Large intestine (tissue), 3 donors: ENCODE measurements around the gene KIF6. TPM values are rescaled to one million over a fixed set of nuclear protein-coding genes. Genes with fewer than 3 reads are reported as not detected.

Experiments used
- DNase-seq, 2 donors: peaks; one replicate each; pipeline versions ENCODE4 v3.0.0 to v3.0.0-alpha.2; 2013
- H3K27ac ChIP-seq: one replicate; pipeline ENCODE4 v1.5.1; 2013; ENCODE audit warnings: low read length
- H3K27me3 ChIP-seq: 2 replicates; pipeline ENCODE4 v1.6.1; 2013; ENCODE audit warnings: low read length; ENCODE audit not compliant: control insufficient read depth, insufficient read depth
- H3K36me3 ChIP-seq: 2 replicates; pipeline ENCODE4 v1.6.1; 2013; ENCODE audit warnings: low read length; ENCODE audit not compliant: control insufficient read depth, insufficient read depth
- H3K4me1 ChIP-seq: one replicate; pipeline ENCODE4 v1.6.1; 2013; ENCODE audit warnings: low read length; ENCODE audit not compliant: control insufficient read depth, insufficient read depth
- H3K4me3 ChIP-seq: one replicate; pipeline ENCODE4 v1.5.1; 2013; ENCODE audit warnings: low read length
- H3K9me3 ChIP-seq: one replicate; pipeline ENCODE4 v1.6.1; 2013; ENCODE audit warnings: mild to moderate bottlenecking, low read depth, low read length, moderate library complexity; ENCODE audit not compliant: control insufficient read depth
- WGBS: methylation state at CpG from one replicate; pipeline ENCODE4 v1.1.5; 2013; ENCODE audit warnings: low lambda C conversion rate; ENCODE audit not compliant: insufficient coverage; 5-methylcytosine and 5-hydroxymethylcytosine counted together
- polyA plus RNA-seq: library from polyadenylated mRNA; unstranded; fragments of 120-200 nt; gene quantifications from one replicate; pipeline ENCODE4 v1.2.1, GENCODE V29; 2013

The KIF6 gene
- polyA plus RNA-seq, 1 donor: 0.70 TPM

DNA sequence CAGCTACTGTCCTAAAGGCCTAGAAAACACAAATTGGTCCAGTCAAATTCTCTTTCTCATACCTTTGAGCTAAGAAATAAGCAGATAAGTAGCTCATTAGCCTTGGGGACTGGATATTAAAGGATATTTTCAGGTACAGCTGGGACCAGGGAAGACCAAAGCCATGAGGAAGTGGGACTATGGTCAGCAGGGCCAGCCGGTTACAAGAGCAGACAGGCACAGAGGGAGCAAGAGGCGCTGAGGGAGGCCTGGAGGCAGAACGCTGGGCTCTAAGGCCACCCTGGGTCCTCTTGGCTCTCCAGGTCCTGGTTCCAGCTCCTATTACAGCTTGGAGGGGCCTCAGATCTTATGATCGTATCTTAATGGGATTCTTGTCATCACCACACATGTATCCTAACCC, 314.2 kb downstream of the KIF6 start:
- no peak overlapping the region for H3K27ac ChIP-seq
- no peaks in the 10 kb centered on the region for H3K9me3 ChIP-seq
- H3K27me3 ChIP-seq: no peaks in the 10 kb centered on the region
- no peaks in the 10 kb centered on the region for H3K4me1 ChIP-seq
- no peak overlapping the region for H3K4me3 ChIP-seq
- no CpG with 5 or more reads among the region's 4 CpGs for WGBS
- no peak for DNase-seq
- H3K36me3 ChIP-seq: no peaks in the 10 kb centered on the region

DNA sequence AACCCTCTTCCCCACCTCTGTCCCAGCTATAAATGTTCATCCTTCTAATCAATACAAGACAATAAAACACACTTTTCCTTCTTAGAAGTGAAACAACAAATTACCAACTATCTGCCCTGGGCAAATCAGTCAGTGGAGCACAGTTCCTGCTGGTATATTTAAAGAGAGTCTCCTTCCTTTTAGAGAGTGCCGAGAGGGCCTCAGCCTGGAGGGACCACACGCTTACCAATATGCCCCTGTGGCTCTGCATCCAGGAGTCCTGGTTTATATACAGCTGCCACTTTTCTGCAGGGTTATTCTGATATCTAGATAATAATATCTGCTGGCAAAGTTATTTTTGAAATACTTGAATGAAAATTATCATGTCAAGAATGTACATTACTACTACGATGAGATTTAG, 315.3 kb downstream of the KIF6 start:
- no CpG with 5 or more reads among the region's 3 CpGs for WGBS
- Histone ChIP-seq H3K27ac (no peak overlapping the region), H3K27me3 (no peaks in the 10 kb centered on the region), H3K36me3 (no peaks in the 10 kb centered on the region), H3K9me3 (no peaks in the 10 kb centered on the region), H3K4me1 (no peaks in the 10 kb centered on the region), H3K4me3 (no peak overlapping the region)
- DNase-seq: no peak

DNA sequence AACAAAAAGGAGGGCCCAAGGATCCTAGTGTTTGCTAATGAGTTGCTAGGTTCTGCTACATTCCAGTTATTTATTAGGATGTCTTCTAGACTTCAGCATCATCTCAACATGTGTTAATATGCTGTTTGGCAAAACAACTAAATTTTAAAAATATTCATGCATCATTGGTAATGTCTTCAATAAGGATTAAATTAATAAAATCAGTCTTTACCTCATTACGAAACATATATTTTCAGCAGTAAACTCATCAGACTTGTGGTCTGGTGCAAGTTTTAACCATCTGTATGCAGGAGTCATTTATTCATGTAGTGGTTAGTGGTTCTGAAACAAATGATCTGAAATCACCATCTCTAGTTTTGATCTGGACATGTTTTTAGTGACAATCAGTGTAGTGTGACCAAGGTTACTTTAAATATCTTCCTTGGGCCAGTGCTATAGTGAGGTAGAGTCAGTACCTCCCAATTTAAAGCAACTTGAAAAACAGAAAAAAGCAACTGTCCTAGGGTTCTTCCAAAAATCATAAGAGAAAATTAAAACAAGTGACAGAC, 317.7 kb downstream of the KIF6 start:
- WGBS: 100% methylated on average over 1 of the region's 1 CpG
- Histone ChIP-seq H3K27me3 (no peaks in the 10 kb centered on the region), H3K36me3 (no peaks in the 10 kb centered on the region), H3K9me3 (no peaks in the 10 kb centered on the region), H3K4me1 (no peaks in the 10 kb centered on the region), H3K4me3 (no peak overlapping the region), H3K27ac (no peak overlapping the region)
- no peak for DNase-seq

DNA sequence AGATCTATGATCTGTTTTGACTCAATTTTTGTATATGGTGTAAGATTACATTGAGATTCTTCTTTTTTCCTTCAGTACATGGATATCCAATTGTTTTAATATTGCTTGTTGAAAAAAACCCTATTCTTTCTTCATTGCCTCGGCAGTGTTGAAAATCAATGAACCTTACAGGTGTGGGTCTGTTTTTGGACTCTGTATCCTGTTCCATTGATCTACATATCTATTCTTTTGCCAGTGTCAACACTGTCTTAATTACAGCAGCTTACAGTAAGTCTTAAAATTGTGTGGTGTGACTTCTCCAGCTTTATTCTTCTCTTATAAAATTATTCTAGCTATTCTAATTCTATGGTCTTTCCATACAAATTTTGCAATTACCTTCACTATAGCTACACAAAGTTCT, 320.9 kb downstream of the KIF6 start:
- 40% methylated on average over 1 of the region's 1 CpG for WGBS
- H3K27ac ChIP-seq: no peak overlapping the region
- H3K36me3 ChIP-seq: no peaks in the 10 kb centered on the region
- H3K27me3 ChIP-seq: no peaks in the 10 kb centered on the region
- H3K4me1 ChIP-seq: no peaks in the 10 kb centered on the region
- H3K4me3 ChIP-seq: no peak overlapping the region
- H3K9me3 ChIP-seq: no peaks in the 10 kb centered on the region
- no peak for DNase-seq

DNA sequence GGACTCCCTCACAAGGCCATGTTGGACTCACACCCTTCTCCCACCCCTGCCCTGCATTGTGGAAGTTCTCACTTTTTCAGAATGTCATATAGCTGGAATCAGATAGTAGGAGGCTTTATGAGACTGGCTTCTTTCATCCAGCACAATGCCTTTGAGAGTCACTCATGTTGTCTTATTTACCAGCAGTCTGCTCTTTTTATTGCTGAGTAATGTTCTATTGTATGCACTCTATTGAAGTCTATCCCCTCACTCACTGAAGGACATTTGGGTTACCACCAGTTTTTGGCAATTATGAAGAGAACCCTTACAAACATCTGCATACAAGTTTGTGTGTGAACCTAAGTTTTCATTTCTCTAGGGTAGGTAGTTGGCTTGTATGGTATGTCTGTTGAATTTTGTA, 321.9 kb downstream of the KIF6 start:
- Histone ChIP-seq H3K4me3 (no peak overlapping the region), H3K36me3 (no peaks in the 10 kb centered on the region), H3K9me3 (no peaks in the 10 kb centered on the region), H3K27me3 (no peaks in the 10 kb centered on the region), H3K27ac (no peak overlapping the region), H3K4me1 (no peaks in the 10 kb centered on the region)
- no peak for DNase-seq

DNA sequence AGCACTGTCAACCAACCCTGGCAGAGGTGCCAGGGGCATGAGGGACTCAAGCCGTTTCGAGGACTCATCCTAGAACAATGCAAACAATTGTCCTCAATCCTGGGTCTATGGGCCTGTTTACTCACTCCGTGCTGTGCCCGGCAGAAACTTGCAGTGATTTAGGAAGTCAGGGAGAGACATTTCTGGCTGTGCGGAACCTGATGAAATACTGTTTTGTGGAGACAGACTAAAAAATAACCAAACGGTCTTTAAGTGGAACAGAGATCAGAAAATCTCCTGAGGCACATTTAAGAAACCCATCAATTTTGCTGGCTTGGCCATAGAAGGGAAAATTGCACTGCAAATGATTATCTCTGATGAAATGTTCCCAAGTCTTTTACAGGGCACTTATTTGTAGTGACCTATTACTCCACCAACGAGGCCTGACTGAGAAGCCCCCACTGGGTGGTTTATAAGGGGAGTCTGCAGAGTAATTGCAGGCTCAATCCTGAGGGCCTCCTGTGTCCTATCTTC, 322.9 kb downstream of the KIF6 start:
- Histone ChIP-seq H3K27ac (no peak overlapping the region), H3K36me3 (no peaks in the 10 kb centered on the region), H3K4me3 (no peak overlapping the region), H3K27me3 (no peaks in the 10 kb centered on the region), H3K4me1 (no peaks in the 10 kb centered on the region), H3K9me3 (no peaks in the 10 kb centered on the region)
- WGBS: 83% methylated on average over 1 of the region's 7 CpGs
- DNase-seq: no peak

DNA sequence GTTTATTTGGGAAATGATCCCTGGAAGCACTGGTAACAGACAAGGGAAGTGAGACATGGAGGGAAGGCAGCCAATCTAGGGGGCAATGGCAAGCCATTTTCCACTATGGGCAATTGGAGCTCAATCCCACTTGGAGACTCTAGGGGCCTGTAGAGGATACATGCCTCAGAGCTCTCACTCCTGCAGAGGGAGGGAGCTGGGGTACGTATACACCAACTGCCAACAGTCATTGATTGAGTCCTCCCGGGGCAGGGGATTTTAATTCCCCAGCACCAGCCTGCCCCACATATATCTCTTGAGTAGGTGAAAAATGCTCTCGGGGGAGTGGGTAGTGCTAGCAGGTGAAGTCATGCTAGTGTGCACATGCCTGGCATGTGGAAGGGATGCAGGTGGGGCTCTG, 323.8 kb downstream of the KIF6 start:
- Histone ChIP-seq H3K27ac (no peak overlapping the region), H3K4me3 (no peak overlapping the region), H3K4me1 (no peaks in the 10 kb centered on the region), H3K9me3 (no peaks in the 10 kb centered on the region), H3K27me3 (no peaks in the 10 kb centered on the region), H3K36me3 (no peaks in the 10 kb centered on the region)
- WGBS: no CpG with 5 or more reads among the region's 3 CpGs
- no peak for DNase-seq

DNA sequence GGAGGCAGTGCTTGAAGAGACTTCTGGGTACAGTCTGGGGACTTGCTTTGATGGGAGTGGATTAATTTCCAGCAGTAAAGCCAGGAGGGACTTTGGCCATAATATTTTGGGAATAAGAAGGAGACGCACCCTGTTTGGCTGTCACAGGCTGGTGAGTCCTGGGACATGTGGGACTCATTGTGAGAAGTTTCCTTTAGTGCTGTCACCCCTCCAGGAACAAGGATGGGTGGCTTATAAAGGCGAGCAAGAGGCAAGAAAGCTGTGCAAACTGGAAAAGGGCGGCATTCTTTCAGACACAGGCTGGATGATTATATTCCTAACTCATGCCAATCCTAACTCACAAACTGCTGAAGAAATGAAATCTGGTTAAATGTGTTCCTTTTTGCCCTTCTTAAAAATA, 325.2 kb downstream of the KIF6 start:
- no peaks in the 10 kb centered on the region for H3K36me3 ChIP-seq
- no peaks in the 10 kb centered on the region for H3K4me1 ChIP-seq
- no peak for DNase-seq
- no peaks in the 10 kb centered on the region for H3K27me3 ChIP-seq
- no peaks in the 10 kb centered on the region for H3K9me3 ChIP-seq
- H3K27ac ChIP-seq: no peak overlapping the region
- WGBS: no CpG with 5 or more reads among the region's 3 CpGs
- no peak overlapping the region for H3K4me3 ChIP-seq

DNA sequence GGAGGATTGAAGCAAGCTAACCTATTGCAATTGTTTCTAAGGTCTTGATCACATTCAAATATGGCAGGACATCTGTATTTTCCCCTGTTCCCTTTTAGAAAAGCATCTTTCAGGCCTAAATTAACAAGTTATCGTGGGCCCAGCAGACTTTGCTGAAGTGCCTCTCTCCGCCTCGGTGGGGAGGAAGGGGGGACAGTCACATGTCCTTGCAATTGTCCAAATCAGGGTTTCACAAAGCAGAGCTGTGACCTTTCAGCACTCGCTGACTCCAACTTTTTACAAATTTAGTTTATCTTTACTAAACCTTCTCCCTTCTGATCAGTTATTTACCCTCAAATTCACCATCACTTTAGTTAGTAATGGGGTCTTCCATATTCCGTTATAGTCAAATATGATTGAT, 328.4 kb downstream of the KIF6 start:
- H3K27me3 ChIP-seq: no peaks in the 10 kb centered on the region
- 90% methylated on average over 3 of the region's 5 CpGs for WGBS
- no peak for DNase-seq
- no peaks in the 10 kb centered on the region for H3K9me3 ChIP-seq
- H3K36me3 ChIP-seq: no peaks in the 10 kb centered on the region
- no peaks in the 10 kb centered on the region for H3K4me1 ChIP-seq
- H3K27ac ChIP-seq: no peak overlapping the region
- H3K4me3 ChIP-seq: no peak overlapping the region

DNA sequence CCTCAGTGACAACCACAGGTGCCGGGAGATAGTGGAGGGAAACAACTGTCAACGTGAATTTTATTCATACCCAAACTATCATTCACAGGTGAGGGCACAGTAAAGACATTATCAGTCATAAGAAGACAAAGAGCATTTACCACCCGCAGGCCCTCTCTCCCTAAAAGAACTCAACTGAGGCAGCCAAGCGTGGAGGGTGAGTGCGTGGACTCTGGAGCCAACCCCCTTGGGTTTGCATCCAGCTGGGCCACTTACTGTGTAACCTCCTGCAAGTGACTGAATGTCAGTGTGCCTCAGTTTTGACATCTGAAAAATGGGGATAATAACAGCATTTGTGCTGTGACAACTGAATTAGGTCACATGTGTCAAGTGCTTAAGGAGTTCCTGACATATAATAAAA, 332.1 kb downstream of the KIF6 start:
- Histone ChIP-seq H3K9me3 (no peaks in the 10 kb centered on the region), H3K27ac (no peak overlapping the region), H3K27me3 (no peaks in the 10 kb centered on the region), H3K4me1 (no peaks in the 10 kb centered on the region), H3K36me3 (no peaks in the 10 kb centered on the region), H3K4me3 (no peak overlapping the region)
- whole genome bisulfite sequencing: no CpG with 5 or more reads among the region's 5 CpGs
- DNase-seq: no peak

DNA sequence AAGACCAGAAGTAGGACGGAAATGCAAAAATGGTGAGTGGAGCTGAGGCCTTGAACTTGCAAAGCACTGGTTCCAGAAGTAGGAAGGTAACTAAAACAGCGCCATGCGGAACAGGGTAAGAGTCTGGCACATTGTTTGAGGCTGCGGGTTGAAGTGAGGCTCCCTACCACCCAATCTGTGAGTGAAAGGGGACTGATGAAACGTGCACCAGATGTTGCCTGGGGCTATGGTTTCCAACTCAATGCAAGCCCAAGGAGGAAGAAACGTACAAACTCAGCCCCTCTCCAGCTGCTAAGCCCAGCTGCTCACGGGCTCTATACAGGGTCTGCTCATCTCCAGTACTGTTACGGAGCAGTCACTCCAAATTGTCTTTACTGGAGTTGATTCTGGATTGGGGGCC, 334.0 kb downstream of the KIF6 start:
- WGBS: no CpG with 5 or more reads among the region's 8 CpGs
- Histone ChIP-seq H3K9me3 (no peaks in the 10 kb centered on the region), H3K36me3 (no peaks in the 10 kb centered on the region), H3K27ac (no peak overlapping the region), H3K27me3 (peaks cover 2% of the 10 kb centered on the region), H3K4me1 (no peaks in the 10 kb centered on the region), H3K4me3 (no peak overlapping the region)
- DNase-seq: no peak
